OCI-LY3 (cell line): Measurements from ENCODE around the gene POMGNT2.

Experiments used
- H2AFZ ChIP-seq: fragments of 200-600, 300-600 bp; shearing (Covaris generic); 2 replicates; pipeline ENCODE4 v1.6.0; 2014; ENCODE audit warnings: antibody characterized with exemption, low read depth, low read length
- H3K27ac ChIP-seq: fragments of 200-600, 300-600 bp; sonication (generic); 2 replicates; pipeline ENCODE4 v1.5.1; 2014; ENCODE audit warnings: mild to moderate bottlenecking, low read length, moderate library complexity, mixed read lengths
- H3K27me3 ChIP-seq: fragments of 200-600, 300-600 bp; sonication (generic); 2 replicates; pipeline ENCODE4 v1.6.1; 2014; ENCODE audit warnings: low read depth, low read length, mixed read lengths
- H3K36me3 ChIP-seq: fragments of 200-600, 300-600 bp; sonication (generic); replicated peaks from 2 replicates; pipeline ENCODE3; 2014; ENCODE audit warnings: low read depth, low read length, mixed read lengths
- H3K4me1 ChIP-seq: fragments of 300-600, 200-600 bp; sonication (generic); 2 replicates; pipeline ENCODE4 v1.6.1; 2014; ENCODE audit warnings: low read length, mixed read lengths
- H3K4me2 ChIP-seq: fragments of 200-600, 300-600 bp; sonication (generic); 2 replicates; pipeline ENCODE4 v1.6.1; 2014; ENCODE audit warnings: low read length, mixed read lengths
- H3K4me3 ChIP-seq: fragments of 300-600, 200-600 bp; sonication (generic); 2 replicates; pipeline ENCODE4 v1.5.1; 2014; ENCODE audit warnings: antibody characterized with exemption, mild to moderate bottlenecking, low read length, moderate library complexity
- H3K79me2 ChIP-seq: fragments of 300-600, 200-600 bp; shearing (Covaris generic); 2 replicates; pipeline ENCODE4 v1.6.1; 2014; ENCODE audit warnings: mild to moderate bottlenecking, low read length, mixed read lengths
- H3K9ac ChIP-seq: fragments of 300-600, 200-600 bp; shearing (Covaris generic); 2 replicates; pipeline ENCODE4 v1.6.0; 2014; ENCODE audit warnings: mild to moderate bottlenecking, low read length, moderate library complexity
- H3K9me3 ChIP-seq: fragments of 200-600, 300-600 bp; shearing (Covaris generic); 2 replicates; pipeline ENCODE4 v1.6.1; 2014; ENCODE audit warnings: low read length, mixed read lengths; ENCODE audit not compliant: insufficient read depth
- H4K20me1 ChIP-seq: fragments of 200-600, 300-600 bp; sonication (generic); 2 replicates; pipeline ENCODE4 v1.6.1; 2016; ENCODE audit warnings: low read length, mixed read lengths; ENCODE audit not compliant: insufficient read depth
- CTCF ChIP-seq: fragments of 200-600, 300-600 bp; sonication (generic); IDR thresholded peaks from 2 replicates; pipeline ENCODE4 v1.5.1; 2014; ENCODE audit warnings: antibody characterized with exemption, low read length, low read depth
- EZH2phosphoT487 ChIP-seq: fragments of 200-600 bp; shearing (Covaris generic); IDR thresholded peaks from 2 replicates; pipeline ENCODE4 v1.6.1; 2018; ENCODE audit warnings: antibody characterized with exemption, mixed run types, low read depth

Gene POMGNT2

GRCh38 chr3:43126536-43126935 is 20.7 kb upstream of the POMGNT2 start:
- no peaks in the 10 kb centered on the region for H3K9me3 ChIP-seq
- no peaks in the 10 kb centered on the region for H3K4me1 ChIP-seq
- no peak overlapping the region for H3K9ac ChIP-seq
- no peak overlapping the region for H2AFZ ChIP-seq
- TF ChIP-seq EZH2phosphoT487 = no peak
- no peak for TF ChIP-seq CTCF
- H3K4me3 ChIP-seq = no peak overlapping the region
- H3K4me2 ChIP-seq = no peak overlapping the region
- H4K20me1 ChIP-seq = no peaks in the 10 kb centered on the region
- H3K27ac ChIP-seq = no peak overlapping the region
- no peaks in the 10 kb centered on the region for H3K79me2 ChIP-seq
- peaks cover 15% of the 10 kb centered on the region; the same call in 1 of the 2 replicates for H3K27me3 ChIP-seq
- no peaks in the 10 kb centered on the region for H3K36me3 ChIP-seq

- Histone ChIP-seq H3K36me3 (no peaks in the 10 kb centered on the region), H4K20me1 (no peaks in the 10 kb centered on the region), H3K27ac (no peak overlapping the region), H3K9me3 (no peaks in the 10 kb centered on the region), H3K4me1 (no peaks in the 10 kb centered on the region), H3K9ac (no peak overlapping the region), H3K4me3 (no peak overlapping the region), H3K4me2 (no peak overlapping the region), H2AFZ (no peak overlapping the region), H3K79me2 (no peaks in the 10 kb centered on the region), H3K27me3 (peaks cover 19% of the 10 kb centered on the region; the same call in 1 of the 2 replicates)
- TF ChIP-seq EZH2phosphoT487 (no peak), CTCF (no peak)
Observed at GRCh38 chr3:43123895-43124294, 18.0 kb upstream of the POMGNT2 start.

- Histone ChIP-seq H3K36me3 (no peaks in the 10 kb centered on the region), H3K4me2 (no peak overlapping the region), H3K4me3 (no peak overlapping the region), H3K79me2 (no peaks in the 10 kb centered on the region), H2AFZ (no peak overlapping the region), H4K20me1 (no peaks in the 10 kb centered on the region), H3K9me3 (no peaks in the 10 kb centered on the region), H3K4me1 (no peaks in the 10 kb centered on the region), H3K27ac (no peak overlapping the region), H3K27me3 (peaks cover 26% of the 10 kb centered on the region; the same call in 1 of the 2 replicates), H3K9ac (no peak overlapping the region)
- TF ChIP-seq EZH2phosphoT487 (no peak), CTCF (no peak)
Observed at GRCh38 chr3:43120937-43121336, 15.1 kb upstream of the POMGNT2 start.

- no peak overlapping the region for H3K9ac ChIP-seq
- H3K79me2 ChIP-seq = no peaks in the 10 kb centered on the region
Observed at GRCh38 chr3:43117257-43117656, 11.4 kb upstream of the POMGNT2 start.

GRCh38 chr3:43113671-43114070 is 7.8 kb upstream of the POMGNT2 start:
- Histone ChIP-seq H3K4me1 (no peaks in the 10 kb centered on the region), H3K27ac (no peak overlapping the region), H4K20me1 (no peaks in the 10 kb centered on the region), H3K36me3 (no peaks in the 10 kb centered on the region), H3K4me2 (no peak overlapping the region), H3K9ac (no peak overlapping the region), H3K27me3 (peaks cover 16% of the 10 kb centered on the region; the same call in 1 of the 2 replicates), H3K4me3 (no peak overlapping the region), H2AFZ (no peak overlapping the region), H3K9me3 (no peaks in the 10 kb centered on the region), H3K79me2 (no peaks in the 10 kb centered on the region)
- no peak for TF ChIP-seq EZH2phosphoT487
- no peak for TF ChIP-seq CTCF

More at GRCh38 chr3:43117257-43117656, 11.4 kb upstream of the POMGNT2 start:
- no peak overlapping the region for H3K27ac ChIP-seq
- no peak overlapping the region for H2AFZ ChIP-seq
- no peaks in the 10 kb centered on the region for H3K9me3 ChIP-seq
- peaks cover 30% of the 10 kb centered on the region; the same call in 1 of the 2 replicates for H3K27me3 ChIP-seq
- H3K36me3 ChIP-seq = no peaks in the 10 kb centered on the region
- no peak overlapping the region for H3K4me3 ChIP-seq
- no peaks in the 10 kb centered on the region for H4K20me1 ChIP-seq
- no peaks in the 10 kb centered on the region for H3K4me1 ChIP-seq
- no peak for TF ChIP-seq EZH2phosphoT487
- H3K4me2 ChIP-seq = no peak overlapping the region
